ENCODE results near the gene TOR2A. TPM values are rescaled to one million over a fixed set of nuclear protein-coding genes. Genes with fewer than 3 reads are reported as not detected.

The TOR2A gene
- total and polyA plus RNA-seq, 8 donors = 10.6 to 21.8 (median 14.8) TPM

- Histone ChIP-seq H3K27me3 (no peaks in the 10 kb centered on the region), H3K4me1 (peaks cover 5 to 88% of the 10 kb centered on the region in 2 donors), H3K36me3 (no peaks in the 10 kb centered on the region), H3K27ac (peak overlapping the region in 1 of 2 donors; percentile 98), H3K9me3 (no peaks in the 10 kb centered on the region), H3K4me3 (no peak overlapping the region)
- TF ChIP-seq CTCF (IDR thresholded peaks at IDR 0.05) = no peak
- intact Hi-C loops (cut with DNase I) = no loop called here
- DNase-seq (peak in 1 of 4 donors; percentile 77), ATAC-seq (no peak)
These were observed 45.2 kb upstream of the TOR2A start for GRCh38 chr9:127780126-127780885.

GRCh38 chr9:127779136-127779981, 44.3 kb upstream of the TOR2A start:
- no peaks in the 10 kb centered on the region for H3K9me3 ChIP-seq
- peak overlapping the region in 1 of 2 donors; percentile 49 for H3K4me3 ChIP-seq
- H3K27me3 ChIP-seq = no peaks in the 10 kb centered on the region
- peaks cover 0 to 1% of the 10 kb centered on the region in 2 donors for H3K36me3 ChIP-seq
- intact Hi-C loops (cut with DNase I) = no loop called here
- peak; percentile 24 for ATAC-seq
- H3K4me1 ChIP-seq = peaks cover 5 to 88% of the 10 kb centered on the region in 2 donors
- H3K27ac ChIP-seq = peak overlapping the region; percentile 75 to 98
- no peak for DNase-seq
- no peak for TF ChIP-seq CTCF (IDR thresholded peaks at IDR 0.05)

- H3K9me3 ChIP-seq = no peaks in the 10 kb centered on the region
- intact Hi-C loops (cut with DNase I) = no loop called here
- H3K36me3 ChIP-seq = peaks cover 0 to 10% of the 10 kb centered on the region in 2 donors
- DNase-seq (peak in 1 of 4 donors; percentile 90), ATAC-seq (peak; percentile 36)
- H3K4me3 ChIP-seq = peak within 1 kb of the TSS in 1 of 2 donors; percentile 49
- no peak for TF ChIP-seq CTCF (IDR thresholded peaks at IDR 0.05)
- no peaks in the 10 kb centered on the region for H3K27me3 ChIP-seq
- peaks cover 0 to 88% of the 10 kb centered on the region in 2 donors for H3K4me1 ChIP-seq
- H3K27ac ChIP-seq = peak within 1 kb of the TSS; percentile 75 to 98
These were observed 43.4 kb upstream of the TOR2A start, which contains the start of gene SH2D3C for GRCh38 chr9:127778280-127779135. TSS of gene SH2D3C (minus strand) at chr9:127778666. CDS start at chr9:127778627, 39 bp downstream.

GRCh38 chr9:127777368-127777980, 42.4 kb upstream of the TOR2A start:
- H3K27me3 ChIP-seq = no peaks in the 10 kb centered on the region
- peaks cover 0 to 81% of the 10 kb centered on the region in 2 donors for H3K4me1 ChIP-seq
- H3K27ac ChIP-seq = peak overlapping the region in 1 of 2 donors; percentile 98
- peaks cover 0 to 19% of the 10 kb centered on the region in 2 donors for H3K36me3 ChIP-seq
- H3K4me3 ChIP-seq = peak overlapping the region in 1 of 2 donors; percentile 49
- H3K9me3 ChIP-seq = no peaks in the 10 kb centered on the region
- intact Hi-C loops (cut with DNase I) = no loop called here
- DNase-seq (no peak), ATAC-seq (no peak)
- no peak for TF ChIP-seq CTCF (IDR thresholded peaks at IDR 0.05)

Measured in left lung (tissue), 10 donors.